GM12878 (cell line): ENCODE measurements around the gene PNMA1. TPM values are rescaled to one million over a fixed set of nuclear protein-coding genes. Genes with fewer than 3 reads are reported as not detected.
A peak's percentile ranks its signal among the peaks of the same experiment; 100 is the strongest.

Experiments
- ATAC-seq: fragments of 200-7000 bp; cut with Tn5 transposase; 3 replicates; pipeline ENCODE4 v1.9.1; 2020; ENCODE audit warnings: mild to moderate bottlenecking, moderate library complexity
- BruUV-seq: library from RNA; stranded (reverse); fragments of 400-500 nt; replicated peaks from 2 replicates; lab custom pipeline; 2021; lab: Mats Ljungman, UMichigan
- CTCF ChIA-PET: fragments of 300-600 bp; sonication (Branson Sonifier 250); formaldehyde crosslinking; extraction: SDS; loops from one replicate; lab custom pipeline; 2021; ENCODE audit warnings: inconsistent platforms; lab: Yijun Ruan, JAX
- POLR2A ChIA-PET: fragments of 350-600 bp; formaldehyde crosslinking; extraction: SDS; loops from one replicate; lab custom pipeline; 2021; ENCODE audit warnings: inconsistent platforms; lab: Charles Lee
- RAD21 ChIA-PET: fragments of 300-600 bp; sonication (Branson Sonifier 250); formaldehyde crosslinking; loops from one replicate; lab custom pipeline; 2023; ENCODE audit warnings: antibody characterized with exemption; ENCODE audit not compliant: unreplicated experiment; lab: Charles Lee
- SMC1A ChIA-PET: fragments of 300-600 bp; sonication (Branson Sonifier 250); formaldehyde crosslinking; loops from one replicate; lab custom pipeline; 2023; ENCODE audit not compliant: unreplicated experiment, uncharacterized antibody; lab: Charles Lee
- DNase-seq: peaks from one replicate; pipeline ENCODE4 v3.0.0-alpha.2; 2011; ENCODE audit warnings: low read depth, low spot score
- FAIRE-seq: peaks from 3 replicates; lab custom pipeline; 2011; peaks lifted over from hg19 to GRCh38; lab: Jason Lieb, UNC
- H2AFZ ChIP-seq: 2 replicates; pipeline ENCODE4 v1.6.0; 2011; ENCODE audit warnings: low read depth, low read length, control low read depth; ENCODE audit not compliant: control insufficient read depth
- H3K27ac ChIP-seq: 2 replicates; pipeline ENCODE4 v1.5.1; 2011; ENCODE audit warnings: control low read depth; ENCODE audit not compliant: control insufficient read depth, insufficient read depth
- H3K27me3 ChIP-seq, 2 experiments: replicated peaks in 1 of 2; 2 replicates each; pipeline versions ENCODE4 v1.6.0 to v1.6.1; 2011; ENCODE audit warnings: low read length in 1 of 2; ENCODE audit not compliant: control insufficient read depth in 2 of 2, insufficient read depth in 2 of 2
- H3K36me3 ChIP-seq, 2 experiments: 2 replicates each; pipeline ENCODE4 v1.5.1; 2011; ENCODE audit warnings: low read length in 1 of 2; ENCODE audit not compliant: control insufficient read depth in 2 of 2, insufficient read depth in 2 of 2
- H3K4me1 ChIP-seq: 2 replicates; pipeline ENCODE4 v1.6.1; 2011; ENCODE audit warnings: mild to moderate bottlenecking, low read length, moderate library complexity, mixed read lengths; ENCODE audit not compliant: control insufficient read depth, insufficient read depth
- H3K4me2 ChIP-seq: 2 replicates; pipeline ENCODE4 v1.6.0; 2011; ENCODE audit warnings: control low read depth; ENCODE audit not compliant: control insufficient read depth, insufficient read depth
- H3K4me3 ChIP-seq: fragments of 200-600 bp; sonication (generic); 2 replicates; pipeline ENCODE4 v1.5.1; 2016
- H3K79me2 ChIP-seq: 2 replicates; pipeline ENCODE4 v1.6.0; 2011; ENCODE audit warnings: low read length; ENCODE audit not compliant: control insufficient read depth, insufficient read depth
- H3K9ac ChIP-seq: 2 replicates; pipeline ENCODE4 v1.8.0; 2011; ENCODE audit warnings: low read length, control low read depth, mixed read lengths; ENCODE audit not compliant: control insufficient read depth, insufficient read depth
- H3K9me3 ChIP-seq: replicated peaks from 3 replicates; pipeline ENCODE4 v1.5.1; 2011; ENCODE audit warnings: mild to moderate bottlenecking, low read length; ENCODE audit not compliant: control insufficient read depth, insufficient read depth
- H4K20me1 ChIP-seq: 2 replicates; pipeline ENCODE4 v1.6.0; 2011; ENCODE audit not compliant: control insufficient read depth, insufficient read depth
- ATF7 ChIP-seq: fragments of 450-650 bp; IDR thresholded peaks from 2 replicates; pipeline ENCODE4 v1.6.1; 2016; ENCODE audit warnings: low read depth, mild to moderate bottlenecking
- BCLAF1 ChIP-seq: fragments of 450-650 bp; IDR thresholded peaks from 2 replicates; pipeline ENCODE4 v1.6.1; 2017; ENCODE audit warnings: antibody characterized with exemption, mild to moderate bottlenecking, moderate library complexity
- CBX5 ChIP-seq: sonication (generic); IDR thresholded peaks from 2 replicates; pipeline ENCODE4 v1.6.1; 2016; ENCODE audit warnings: low read depth, moderate library complexity, mild to moderate bottlenecking, inconsistent platforms
- CEBPB ChIP-seq, 2 experiments: fragments of 150-350 bp in 1 of 2; IDR thresholded peaks; 2 replicates each; pipeline ENCODE4 v1.6.1; 2012 to 2014; ENCODE audit warnings: low read depth in 2 of 2, low read length in 2 of 2, borderline replicate concordance in 1 of 2, inconsistent platforms in 1 of 2
- CHD2 ChIP-seq: IDR thresholded peaks from 2 replicates; pipeline ENCODE4 v1.6.1; 2011; ENCODE audit warnings: low read depth, low read length, improper control_type of control experiment, borderline replicate concordance
- DPF2 ChIP-seq: fragments of 450-650 bp; IDR thresholded peaks from 2 replicates; pipeline ENCODE4 v1.6.1; 2017; ENCODE audit warnings: mild to moderate bottlenecking
- E2F8 ChIP-seq: fragments of 450-650 bp; IDR thresholded peaks from 2 replicates; pipeline ENCODE4 v1.6.1; 2018; ENCODE audit warnings: mild to moderate bottlenecking, low read depth, moderate library complexity; ENCODE audit not compliant: partially characterized antibody
- IRF3 ChIP-seq: fragments of 450-650 bp; IDR thresholded peaks from 2 replicates; pipeline ENCODE4 v1.6.1; 2014; ENCODE audit warnings: mild to moderate bottlenecking
- NBN ChIP-seq: fragments of 450-650 bp; IDR thresholded peaks from 2 replicates; pipeline ENCODE4 v1.6.1; 2016
- NFXL1 ChIP-seq: fragments of 450-650 bp; IDR thresholded peaks from 2 replicates; pipeline ENCODE4 v1.6.1; 2017; ENCODE audit warnings: antibody characterized with exemption, mild to moderate bottlenecking, borderline replicate concordance
- NRF1 ChIP-seq: conservative IDR thresholded peaks from 2 replicates; pipeline ENCODE4 v1.6.1; 2011; ENCODE audit warnings: mild to moderate bottlenecking, low read depth, low read length, improper control_type of control experiment
- POLR2AphosphoS5 ChIP-seq: IDR thresholded peaks from 2 replicates; pipeline ENCODE4 v1.6.1; 2011; ENCODE audit warnings: mild to moderate bottlenecking, low read length, inconsistent platforms
- RB1 ChIP-seq: fragments of 450-650 bp; formaldehyde crosslinking; IDR thresholded peaks from 2 replicates; pipeline ENCODE4 v1.6.1; 2017; ENCODE audit warnings: mild to moderate bottlenecking, borderline replicate concordance
- SMAD1 ChIP-seq: fragments of 450-650 bp; IDR thresholded peaks from 2 replicates; pipeline ENCODE4 v1.6.1; 2018; ENCODE audit warnings: mild to moderate bottlenecking, low read depth; ENCODE audit not compliant: partially characterized antibody
- TARDBP ChIP-seq: IDR thresholded peaks from 2 replicates; pipeline ENCODE4 v1.6.1; 2016; ENCODE audit warnings: borderline replicate concordance
- TCF12 ChIP-seq: IDR thresholded peaks from 2 replicates; pipeline ENCODE4 v1.6.1; 2011; ENCODE audit warnings: low read depth, mild to moderate bottlenecking, low read length
- WGBS: methylation state at CpG from one replicate; pipeline ENCODE4 v1.1.6; 2016; ENCODE audit warnings: low lambda C conversion rate; ENCODE audit not compliant: insufficient replicate concordance, insufficient coverage; ENCODE audit errors: missing lambda C conversion rate; 5-methylcytosine and 5-hydroxymethylcytosine counted together
- in situ Hi-C: fragments of 300-500 bp; cut with MboI; formaldehyde crosslinking; loops from 9 replicates; pipeline ENCODE4 v1.14.3; 2018; ENCODE audit warnings: mixed read lengths
- intact Hi-C: fragments of 100-400 bp; cut with micrococcal nuclease; formaldehyde crosslinking; loops from one replicate; pipeline ENCODE4 v1.14.2; 2022; ENCODE audit not compliant: unreplicated experiment
- polyA plus RNA-seq, 11 experiments: library from polyadenylated mRNA; depleted of rRNA in 4 of 11; unstranded in 6 of 11; stranded (reverse) in 5 of 11; fragments of >200 nt; fragmentation: Nextera tagmentation in 4 of 11; fragmentation: Illumina TruSeq in 1 of 11; extraction: Ambion mirVana in 4 of 11; extraction: Trizol in 1 of 11; gene quantifications; 1 replicate in 1 of 11; 2 replicates in 10 of 11; pipeline versions ENCODE4 v1.2.1 to v1.2.3, GENCODE V29; 2011 to 2016; ENCODE audit warnings: inconsistent platforms in 2 of 11, missing spikeins in 2 of 11, low read depth in 1 of 11
- total RNA-seq, 4 experiments: library from RNA; depleted of rRNA in 3 of 4; stranded (reverse); fragments of >200 nt in 3 of 4; fragmentation: Illumina TruSeq in 1 of 4; extraction: Trizol in 1 of 4; gene quantifications; 2 replicates each; pipeline versions ENCODE4 v1.2.1 to v1.2.3, GENCODE V29; 2013 to 2021

PNMA1 gene
- total and polyA plus RNA-seq, 10 of the 15 experiments (the other 5 are each of a cell fraction or from before 2014, with no cell fraction given), result 1.8 to 39.3 (median 11.1) TPM

GRCh38 chr14:73758392-73759182 is 44.4 kb upstream of the PNMA1 start:
- ChIA-PET POLR2A (interaction anchor here (0.8 to 11.4 kb wide), 8 partner anchors 11 to 544 kb away, joined by 3 to 255 read pairs (median 14); no protein-coding TSS in a partner anchor), CTCF (interaction anchor here (0.6 to 21.0 kb wide), 16 partner anchors 9 to 93 kb away, joined by 3 to 288 read pairs (median 6); partner anchors contain the start of gene PTGR2), SMC1A (interaction anchor here (0.5 to 15.7 kb wide), 12 partner anchors 12 to 68 kb away, joined by 3 to 214 read pairs (median 5); no protein-coding TSS in a partner anchor), RAD21 (interaction anchor here (0.6 to 25.6 kb wide), 10 partner anchors 15 to 344 kb away, joined by 3 to 710 read pairs (median 4); partner anchors contain the start of gene ZNF410)
- Histone ChIP-seq H3K27ac (peak overlapping the region; percentile 100), H2AFZ (no peak overlapping the region), H3K4me3 (peak overlapping the region; percentile 83), H3K4me1 (peaks cover 59% of the 10 kb centered on the region), H3K9me3 (no peaks in the 10 kb centered on the region), H4K20me1 (peaks cover 12% of the 10 kb centered on the region), H3K4me2 (peak overlapping the region; percentile 100), H3K79me2 (peaks cover 99% of the 10 kb centered on the region), H3K36me3 (peaks cover 0 to 7% of the 10 kb centered on the region in 2 experiments; a peak in 1 of 4 replicates), H3K9ac (peak overlapping the region; percentile 91), H3K27me3 (no peaks in the 10 kb centered on the region)
- intact Hi-C loops (loop anchor here (1.0 kb wide), 1 partner anchor 30 kb away; no protein-coding TSS in a partner anchor), in situ Hi-C loops (loop anchor here (25.0 kb wide), 2 partner anchors 1504 to 1779 kb away; no protein-coding TSS in a partner anchor)
- DNase-seq, result no peak
- BruUV-seq, result no TSS peak
- WGBS, result under 1% methylated on average over 49 of the region's 49 CpGs
- no peak for FAIRE-seq
- ATAC-seq, result peak; percentile 7
- TF ChIP-seq NFXL1, result no peak
- TF ChIP-seq SMAD1, result peak; percentile 48
- TF ChIP-seq POLR2AphosphoS5, result peak; percentile 77
- no peak for TF ChIP-seq CBX5
- peak; percentile 78 for TF ChIP-seq NBN
- TF ChIP-seq RB1, result no peak
- TF ChIP-seq TCF12, result peak; percentile 81; the same call in 1 of the 2 replicates
- no peak for TF ChIP-seq CEBPB (IDR thresholded peaks at IDR 0.05; ENCODE audit: borderline replicate concordance in 1 of 2, low read depth in 2 of 2, low read length in 2 of 2)
- 0 out of 2 replicates have a peak, but pooled peaks have one; percentile 32 for TF ChIP-seq CHD2
- no peak for TF ChIP-seq NRF1
- no peak for TF ChIP-seq E2F8
- TF ChIP-seq TARDBP, result no peak
- TF ChIP-seq BCLAF1, result no peak
- no peak for TF ChIP-seq IRF3
- peak; percentile 68 for TF ChIP-seq DPF2
- no peak; the same call in 1 of the 2 replicates for TF ChIP-seq ATF7
